Subcutaneous adipose tissue (tissue), 4 donors: ENCODE results near the gene OLFML2B. TPM values are rescaled to one million over a fixed set of nuclear protein-coding genes. Genes with fewer than 3 reads are reported as not detected.

Experiments
- CTCF ChIP-seq: fragments of 450-650 bp; IDR thresholded peaks from one replicate; pipeline ENCODE4 v1.5.1; 2016; ENCODE audit warnings: low read depth, mild to moderate bottlenecking, control low read depth, antibody characterized with exemption, moderate library complexity
- total RNA-seq, 4 donors: library from RNA; depleted of rRNA; stranded (reverse); fragments of >200 nt; gene quantifications; one replicate each; pipeline ENCODE4 v1.1.0, GENCODE V29; 2016

Gene OLFML2B
- total RNA-seq, 4 donors from 2014 or later, result 5.8 to 43.3 (median 9.6) TPM

GRCh38 chr1:161981735-161982506, 41.7 kb downstream of the OLFML2B start:
- TF ChIP-seq CTCF, result no peak

GRCh38 chr1:161981126-161981525, 42.5 kb downstream of the OLFML2B start:
- no peak for TF ChIP-seq CTCF

- no peak for TF ChIP-seq CTCF
Observed at GRCh38 chr1:161978011-161978790, 45.5 kb downstream of the OLFML2B start.

- TF ChIP-seq CTCF, result no peak
Observed at GRCh38 chr1:161973924-161974845, 49.5 kb downstream of the OLFML2B start.

GRCh38 chr1:161972828-161973227, 50.8 kb downstream of the OLFML2B start:
- TF ChIP-seq CTCF, result no peak

GRCh38 chr1:161970633-161971032, 53.0 kb downstream of the OLFML2B start:
- TF ChIP-seq CTCF, result no peak
